Activated CD4-positive, alpha-beta T cell treated with anti-CD3 and anti-CD28 coated beads, Interleukin-2, Interleukin-4, amounts not matched to agents 100 ng/mL and 50 ng/mL, durations not matched to agents 16 hours and 8 hours (primary cell): ENCODE measurements around the gene UNKL.
"Not testable (repeated sequence)": the region's sequence is repeated elsewhere in the genome, so short reads cannot be mapped to it uniquely, and the experiment has no call there.

ENCODE experiments used
- DNase-seq: peaks from one replicate; pipeline ENCODE4 v3.0.0-alpha.2; 2020; ENCODE audit warnings: low spot score

Gene UNKL

DNA sequence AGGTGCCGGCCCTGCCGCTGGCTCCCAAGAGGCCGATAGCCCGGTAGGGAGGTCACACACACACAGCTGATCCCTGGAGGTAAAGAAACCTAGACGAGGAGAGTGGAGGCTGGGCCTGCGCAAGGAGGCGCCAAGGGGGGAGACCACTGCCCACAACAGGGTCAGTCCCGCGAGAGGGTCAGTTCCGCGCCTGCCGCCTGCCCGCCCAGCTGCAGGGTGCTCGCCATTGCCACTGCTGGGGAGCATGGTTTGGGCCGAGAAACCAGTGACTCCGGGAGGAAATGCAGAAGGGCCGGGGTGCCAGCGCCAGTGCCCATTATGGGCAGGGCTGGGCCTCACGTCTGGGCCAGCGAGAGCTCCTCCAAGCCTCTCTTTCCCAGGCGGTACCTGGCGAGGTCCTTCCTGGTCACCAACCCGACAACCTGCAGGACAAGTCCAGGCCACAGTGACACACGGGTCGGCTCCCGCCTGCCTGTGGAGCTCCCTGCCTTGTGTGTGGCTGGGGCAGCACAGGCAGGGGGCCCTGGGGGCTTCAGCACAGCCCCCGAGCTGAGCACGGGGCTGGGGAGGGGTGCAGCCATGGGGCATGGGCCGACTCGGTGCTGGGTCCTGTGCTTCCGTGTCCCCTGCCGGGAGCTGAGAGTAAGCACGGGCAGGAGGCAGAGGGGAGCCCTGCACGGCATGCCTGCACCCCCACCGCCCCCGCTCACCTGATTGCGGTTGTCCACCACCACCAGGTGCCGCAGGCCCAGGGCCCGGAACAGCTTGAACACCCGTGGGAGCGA, 32.0 kb upstream of the UNKL start:
- no peak for DNase-seq

DNA sequence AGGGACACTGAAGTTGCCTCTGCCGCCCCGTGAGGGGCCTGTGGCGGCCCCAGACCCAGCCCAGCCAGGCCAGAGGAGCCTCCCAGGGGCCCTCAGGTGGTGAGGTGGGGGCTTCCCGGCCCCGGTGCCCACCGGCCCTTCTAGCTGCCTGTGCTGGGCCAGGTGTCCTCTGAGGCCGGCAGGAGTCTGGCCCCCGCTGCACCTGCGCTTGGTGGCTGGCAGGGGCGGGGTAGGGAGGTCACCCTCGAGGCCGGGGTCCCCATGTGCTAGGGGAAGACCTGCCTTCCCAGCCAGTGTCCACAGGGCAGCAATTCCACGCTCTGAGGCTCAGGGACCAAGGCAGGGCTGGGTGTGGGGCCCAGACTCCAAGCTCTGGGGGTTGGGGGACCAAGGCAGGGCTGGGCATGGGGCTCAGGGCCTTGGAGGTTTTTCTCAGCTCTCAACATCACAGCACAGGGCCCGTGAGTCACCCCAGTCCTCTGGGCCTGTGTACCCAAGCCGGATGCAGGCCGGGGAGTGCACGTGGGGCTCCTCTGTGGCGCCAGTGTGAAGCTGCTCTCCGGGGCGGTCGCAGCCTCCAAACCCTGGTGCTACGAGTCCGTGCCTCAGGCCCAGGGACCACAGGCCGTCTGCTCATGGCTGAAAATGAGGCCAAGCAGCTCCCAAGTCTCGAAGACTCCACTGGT, 31.2 kb upstream of the UNKL start:
- DNase-seq = no peak

DNA sequence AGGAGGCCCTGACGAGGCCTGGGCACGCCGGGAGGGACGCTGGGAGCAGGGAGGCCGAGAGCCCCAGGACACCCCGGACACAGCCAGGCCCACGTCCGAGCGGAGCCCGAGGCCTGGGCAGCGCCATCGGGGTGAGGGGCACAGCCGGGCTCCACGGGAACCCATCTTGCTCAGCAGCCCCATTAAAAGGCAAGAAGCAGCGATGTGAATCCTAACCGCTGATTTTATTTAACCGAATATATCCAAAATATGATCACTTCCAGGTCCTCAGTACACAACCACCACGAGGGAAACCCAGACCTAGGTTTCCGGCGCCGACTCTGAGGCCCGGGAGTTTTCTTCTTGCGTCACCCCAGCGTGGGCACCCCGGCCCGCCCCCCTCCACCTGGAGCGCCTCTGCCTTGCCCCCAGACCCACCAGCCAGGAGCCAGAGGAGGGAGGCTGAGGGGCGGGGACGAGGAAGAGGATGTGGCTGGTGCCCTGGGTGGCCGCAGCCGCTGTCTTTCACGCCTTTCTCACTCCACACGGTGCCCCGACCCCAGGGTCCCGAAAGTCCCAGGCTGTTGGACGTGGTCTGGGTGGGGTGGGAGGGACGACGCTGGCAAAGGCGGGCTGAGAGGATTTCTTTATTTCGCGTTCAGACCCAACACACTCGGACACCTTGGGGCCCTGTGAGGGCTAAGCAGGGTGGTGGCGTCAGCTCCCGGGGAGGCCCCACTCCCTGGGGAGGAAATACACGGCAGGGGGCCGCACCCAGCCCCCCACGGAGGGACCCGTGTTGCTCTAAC, 30.4 kb upstream of the UNKL start:
- DNase-seq = no peak

DNA sequence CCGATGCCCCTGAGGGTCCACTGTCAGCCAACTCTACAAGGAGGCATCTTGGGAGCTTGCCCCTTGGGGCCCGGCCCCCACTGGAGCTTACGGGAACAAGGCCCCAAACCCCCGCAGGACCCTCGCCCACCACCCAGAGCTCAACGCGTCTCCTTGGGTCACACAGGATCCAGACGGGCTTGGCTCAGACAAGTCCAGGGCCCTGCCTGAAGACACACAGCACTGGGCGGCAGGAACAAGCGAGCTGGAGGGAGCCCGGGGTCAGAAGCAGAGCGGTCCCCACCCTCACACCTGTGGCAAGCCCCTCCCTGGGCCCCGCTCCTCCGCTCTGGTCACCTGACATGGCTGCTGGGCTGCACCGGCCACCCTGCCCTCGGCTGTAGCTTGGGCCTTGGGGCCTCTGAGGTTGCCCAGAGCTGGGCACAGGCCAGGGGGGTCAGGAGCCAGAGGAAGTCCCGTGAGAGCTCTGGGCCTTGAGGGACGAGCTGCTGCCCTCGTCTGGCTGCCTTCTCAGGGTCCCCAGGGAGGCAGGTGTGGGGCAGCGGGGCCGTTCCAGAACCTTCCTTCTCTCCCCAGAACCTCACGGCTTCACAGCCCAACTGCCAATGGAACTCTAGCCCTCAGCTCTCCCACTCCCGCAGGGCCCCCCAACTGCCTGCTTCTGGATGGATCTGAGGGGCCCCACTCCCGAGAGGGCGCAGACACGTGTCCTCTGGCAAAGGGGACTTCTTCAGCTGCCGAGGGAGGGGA, 29.7 kb upstream of the UNKL start, which contains the start of gene CCDC154:
Gene CCDC154, minus strand, starts transcription at position 577 of the 750 bp plus-strand sequence. Its CDS starts 234 bp downstream, at position 343.
- DNase-seq = no peak

DNA sequence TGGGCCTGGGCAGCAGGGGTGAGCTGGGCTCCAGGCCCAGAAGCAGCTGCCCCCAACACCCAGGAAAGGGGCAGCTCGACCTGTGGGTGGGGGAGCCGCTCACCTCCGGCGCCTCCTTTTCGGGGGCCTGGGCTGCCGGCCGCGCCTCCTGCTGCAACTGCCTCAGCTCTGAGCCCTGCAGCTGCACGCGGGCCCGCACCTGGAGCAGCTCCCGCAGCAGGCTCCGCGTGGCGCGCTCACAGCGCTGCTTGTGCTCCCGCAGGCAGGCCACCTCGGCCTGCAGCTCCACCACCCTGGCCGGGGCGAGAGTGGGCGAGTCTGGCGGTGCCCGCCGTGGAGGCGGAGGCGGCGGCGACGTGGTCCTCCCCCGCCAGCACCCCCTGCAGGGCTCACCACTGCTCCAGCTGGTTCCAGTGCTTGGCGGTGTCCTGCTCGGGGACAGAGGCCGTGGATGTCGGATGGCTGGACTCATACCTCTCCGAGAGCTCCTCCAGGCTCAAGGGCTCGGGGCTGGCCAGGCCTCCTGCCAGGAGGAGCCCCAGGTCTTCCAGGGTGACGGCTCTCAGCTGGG, 29.0 kb upstream of the UNKL start:
- no peak for DNase-seq

DNA sequence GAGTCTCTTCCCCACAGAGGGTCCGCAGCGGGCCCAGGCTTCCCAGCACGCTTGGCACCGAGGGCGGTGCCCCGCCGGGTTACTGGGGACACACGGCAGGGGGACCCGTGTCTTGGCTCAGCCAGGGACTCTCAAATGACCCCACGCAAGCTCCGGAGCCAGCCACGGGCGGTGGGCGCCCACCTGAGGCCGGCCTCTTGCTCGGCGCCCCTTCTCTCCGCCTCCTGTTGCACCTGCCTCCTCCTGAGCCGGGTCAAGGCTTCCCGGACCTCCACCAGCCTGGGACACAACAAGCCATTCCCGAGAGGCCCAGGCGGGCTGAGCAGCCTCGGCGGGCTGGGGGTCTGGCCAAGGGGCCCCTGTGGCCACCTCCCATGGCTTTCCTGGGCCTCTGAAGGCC, 28.2 kb upstream of the UNKL start:
- DNase-seq = no peak

DNA sequence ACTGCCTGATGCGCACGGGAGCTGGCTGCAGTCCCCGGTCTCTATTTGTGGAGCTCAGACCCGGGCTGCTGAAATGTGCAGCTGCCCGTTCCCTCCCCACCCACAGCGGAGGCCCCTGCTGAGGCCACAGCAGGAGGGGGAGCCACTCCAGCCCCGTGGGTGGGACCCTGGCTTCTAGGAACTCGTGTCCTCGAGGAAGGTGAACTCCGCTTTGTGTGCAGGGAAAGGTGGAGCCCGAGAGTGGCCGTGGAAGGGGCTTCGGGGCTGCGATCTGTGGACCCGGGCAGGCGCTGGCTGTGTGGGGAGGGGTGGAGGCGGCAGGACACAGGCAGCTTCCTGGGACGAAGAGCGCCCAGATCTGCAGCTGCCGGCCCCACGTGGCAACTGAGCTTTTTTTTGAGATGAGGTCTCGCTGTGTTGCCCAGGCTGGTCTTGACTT, 26.9 kb upstream of the UNKL start:
- DNase-seq = no peak

DNA sequence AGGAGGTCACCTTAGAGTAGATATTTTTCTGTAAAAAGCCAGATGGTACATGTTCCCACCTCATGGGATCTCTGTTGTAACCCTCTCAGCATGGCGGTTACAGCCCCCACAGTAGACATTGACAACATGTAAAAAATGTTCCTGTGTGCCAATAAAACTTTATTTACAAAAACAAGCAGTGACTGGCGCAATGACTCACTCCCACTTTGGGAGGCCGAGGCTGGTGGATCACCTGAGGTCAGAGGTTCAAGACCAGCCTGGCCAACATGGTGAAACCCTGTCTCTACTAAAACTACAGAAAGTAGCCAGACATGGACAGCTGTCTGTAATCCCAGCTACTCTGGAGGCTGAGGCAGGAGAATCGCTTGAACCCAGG, 25.2 kb upstream of the UNKL start:
- DNase-seq = not testable (repeated sequence)

DNA sequence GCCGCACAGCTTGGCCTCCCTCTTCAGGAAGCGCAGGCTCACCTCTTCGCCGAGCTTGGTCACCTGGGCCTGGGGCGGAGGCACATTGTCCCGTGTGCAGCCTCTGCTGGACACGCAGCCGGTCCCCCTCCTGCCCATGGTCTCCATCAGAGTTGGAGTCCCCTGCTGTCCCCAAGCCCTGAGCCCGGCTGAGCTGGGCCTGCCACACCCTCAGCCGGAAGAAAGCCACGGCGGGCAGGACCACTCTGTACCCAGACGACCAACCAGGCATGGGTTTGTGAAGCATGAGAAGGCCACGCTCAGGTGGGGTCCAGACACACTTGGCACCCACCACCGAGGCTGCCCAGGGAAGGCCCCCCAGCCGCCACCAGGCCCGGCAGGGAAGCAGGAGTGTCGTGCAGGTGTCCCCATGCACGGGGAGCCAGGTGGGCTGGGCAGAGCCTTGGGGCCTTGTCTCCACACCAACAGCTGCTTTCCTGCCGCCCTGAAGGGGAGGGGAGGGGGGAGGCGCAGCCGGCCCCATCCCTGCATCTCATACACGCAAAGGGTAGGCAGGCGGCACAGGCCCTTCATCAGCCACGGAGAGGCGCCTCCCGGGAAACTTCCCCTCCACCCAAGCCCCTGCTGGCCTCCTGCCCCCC, 24.7 kb upstream of the UNKL start:
- DNase-seq = no peak

DNA sequence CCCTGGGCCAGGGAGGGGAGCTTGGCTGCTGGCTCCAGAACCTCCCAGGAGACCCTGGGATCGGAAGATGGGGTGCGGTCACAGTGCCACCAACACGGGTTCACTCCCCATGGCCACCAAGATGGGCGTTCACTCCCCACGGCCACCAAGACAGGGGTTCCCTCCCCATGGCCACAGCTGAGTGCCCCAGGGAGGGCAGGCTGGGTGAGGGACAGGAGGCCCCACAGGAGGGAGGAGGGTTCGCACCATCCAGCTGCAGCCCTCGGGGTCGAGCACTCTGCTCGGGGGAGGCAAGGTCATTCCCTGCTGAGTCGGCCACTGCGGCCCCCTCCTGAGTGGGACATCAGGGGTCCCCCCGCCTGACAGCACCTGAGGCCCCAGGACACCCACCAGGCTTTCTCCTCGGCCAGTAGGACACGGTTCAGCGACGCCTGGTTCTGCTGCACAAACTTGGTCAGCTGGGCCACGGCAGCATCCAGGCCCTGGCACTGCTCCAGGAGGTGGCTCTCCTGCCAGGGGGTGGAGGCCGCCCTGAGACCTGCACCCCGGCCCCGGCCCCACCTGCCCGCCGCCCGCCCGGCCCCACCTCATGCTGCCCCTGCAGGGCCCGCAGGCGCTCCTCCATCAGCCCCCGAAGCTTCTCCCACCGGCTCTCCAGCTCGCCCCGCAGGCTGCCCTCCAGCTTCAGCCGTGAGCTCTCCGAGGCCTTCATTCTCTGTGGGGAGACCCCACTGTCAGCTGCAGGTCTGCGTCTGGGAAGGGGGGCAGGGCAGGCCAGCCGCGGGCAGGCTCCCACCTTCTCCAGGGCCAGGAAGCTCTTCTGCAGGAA, 23.9 kb upstream of the UNKL start:
- no peak for DNase-seq

DNA sequence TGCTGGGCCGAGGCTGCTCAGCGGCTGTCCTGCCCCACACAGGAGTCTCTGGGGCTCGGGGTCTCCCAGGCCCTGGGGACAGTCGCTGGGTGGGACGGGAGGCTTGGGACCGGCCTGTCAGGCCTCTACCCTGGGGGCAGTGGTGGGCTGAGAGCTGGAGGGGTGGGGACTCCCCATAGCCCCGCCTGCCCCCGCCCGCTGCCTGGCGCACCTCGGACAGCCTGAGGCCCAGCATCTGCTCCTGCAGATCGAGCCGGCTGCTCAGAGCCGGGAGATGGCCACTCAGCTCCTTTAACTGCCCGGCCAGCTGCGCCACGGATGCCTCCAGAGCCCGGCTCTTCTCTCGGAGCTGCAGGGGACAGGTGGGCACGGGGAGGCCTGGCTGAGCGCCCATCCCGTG, 23.1 kb upstream of the UNKL start:
- no peak for DNase-seq

DNA sequence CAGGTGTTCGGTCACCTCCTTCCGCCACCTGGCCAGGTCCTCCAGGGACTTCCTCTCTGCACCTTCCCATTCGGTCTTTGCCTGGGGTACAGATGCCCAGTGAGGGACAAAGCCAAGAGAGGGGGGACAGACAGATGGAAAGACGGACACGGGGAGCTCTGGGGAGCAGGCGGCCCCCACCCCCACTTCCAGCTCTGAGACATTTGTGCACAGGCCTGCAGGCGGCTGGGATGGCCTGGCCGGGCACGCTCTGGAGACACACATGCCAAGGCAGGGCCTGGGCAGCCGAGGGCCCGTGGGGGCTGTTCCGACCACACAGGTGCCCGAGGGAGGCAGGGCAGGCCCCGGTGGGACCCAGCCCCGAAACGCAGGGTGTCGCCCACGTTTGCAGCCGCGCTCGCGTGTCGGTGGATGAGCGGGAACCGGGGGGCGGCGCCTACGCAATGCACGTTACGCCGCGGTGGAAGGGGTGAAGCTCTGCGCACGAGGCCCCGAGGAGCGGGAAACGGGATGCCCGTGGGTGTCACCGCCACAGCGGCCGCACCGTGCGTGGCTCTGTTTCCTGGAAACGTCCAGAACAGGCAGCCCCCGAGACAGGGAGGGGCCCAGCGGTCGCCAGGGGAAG, 22.3 kb upstream of the UNKL start:
- no peak for DNase-seq

DNA sequence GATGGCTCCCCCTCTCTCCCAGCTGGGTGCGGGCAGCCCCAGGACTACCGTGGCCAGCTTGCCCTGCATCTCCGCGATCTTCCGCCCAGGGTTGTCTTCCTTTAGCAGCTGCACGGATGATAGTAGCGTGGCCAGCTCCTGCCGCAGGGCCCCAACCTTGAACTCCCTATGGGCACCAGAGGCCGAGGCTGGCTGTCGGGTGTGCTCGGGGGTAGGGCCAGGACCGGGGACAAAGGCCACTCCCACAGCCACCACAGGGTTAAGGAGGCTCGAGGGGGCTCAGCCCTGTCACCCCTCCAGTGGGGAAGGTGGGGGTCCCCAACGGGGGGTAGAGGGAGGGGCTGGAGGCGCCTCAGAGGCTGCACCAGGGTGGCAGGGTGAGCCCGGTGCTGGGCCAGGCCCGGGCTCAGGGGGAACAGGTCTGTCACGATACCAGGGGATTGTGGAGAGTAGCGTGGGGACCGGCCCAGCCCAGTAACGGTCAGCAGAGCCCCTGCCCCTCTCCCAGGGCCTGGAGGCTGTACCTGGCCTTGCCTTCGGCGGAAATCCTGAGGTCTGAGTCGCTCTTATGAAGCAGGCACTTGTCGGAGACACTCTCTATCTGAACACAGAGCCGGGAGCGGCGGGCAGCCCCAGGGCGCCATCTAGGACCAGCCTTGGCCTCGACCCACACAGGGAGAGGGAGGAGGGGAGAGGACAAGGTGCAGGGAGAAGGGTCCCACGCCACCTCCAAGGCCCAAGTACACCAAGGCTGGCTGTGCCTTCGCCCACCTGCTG, 21.6 kb upstream of the UNKL start:
- no peak for DNase-seq

DNA sequence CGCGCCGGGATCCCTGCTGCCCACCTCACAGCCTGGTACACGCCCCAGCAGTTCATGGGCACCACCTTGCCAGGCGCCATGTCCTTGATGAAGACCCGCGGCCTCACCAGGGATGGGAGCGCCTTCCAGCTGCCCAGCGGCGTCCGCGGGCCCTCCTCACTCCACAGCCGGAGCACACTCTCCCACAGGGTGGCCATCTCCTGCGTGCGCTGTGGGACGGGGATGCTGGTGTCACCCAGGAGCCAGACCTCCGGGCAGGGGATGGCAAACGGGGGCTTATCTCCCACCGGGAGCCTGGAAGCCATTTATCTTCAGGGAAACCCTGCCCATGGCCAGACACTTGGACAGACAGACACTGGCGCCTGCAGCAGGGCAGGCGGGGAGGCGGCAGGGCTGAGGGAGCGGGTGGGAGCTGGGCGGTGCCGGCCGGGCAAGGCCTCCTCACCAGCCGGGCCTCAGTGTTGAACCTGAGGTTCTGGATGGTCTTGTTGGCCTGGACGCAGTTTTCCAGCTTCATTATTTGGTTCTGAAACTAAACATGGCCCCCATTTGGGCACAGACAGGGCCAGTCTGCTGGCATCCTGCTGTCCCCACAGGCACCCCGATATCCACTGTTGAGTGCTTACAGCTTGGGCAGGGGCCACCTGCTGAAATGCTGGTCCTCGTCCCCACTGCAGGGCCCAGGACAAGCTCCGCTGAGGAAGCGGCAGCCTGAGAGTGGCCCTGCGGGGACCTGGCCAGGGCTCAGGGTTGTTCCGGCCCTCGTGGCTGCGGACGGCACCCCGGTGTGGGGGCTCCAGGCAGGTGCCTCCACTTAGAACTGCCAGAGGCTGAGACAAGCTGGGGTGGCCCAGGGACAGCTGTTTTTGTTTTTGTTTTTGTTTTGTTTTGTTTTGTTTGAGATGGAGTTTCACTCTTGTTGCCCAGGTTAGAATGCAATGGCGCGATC, 20.4 kb upstream of the UNKL start:
- DNase-seq = no peak

DNA sequence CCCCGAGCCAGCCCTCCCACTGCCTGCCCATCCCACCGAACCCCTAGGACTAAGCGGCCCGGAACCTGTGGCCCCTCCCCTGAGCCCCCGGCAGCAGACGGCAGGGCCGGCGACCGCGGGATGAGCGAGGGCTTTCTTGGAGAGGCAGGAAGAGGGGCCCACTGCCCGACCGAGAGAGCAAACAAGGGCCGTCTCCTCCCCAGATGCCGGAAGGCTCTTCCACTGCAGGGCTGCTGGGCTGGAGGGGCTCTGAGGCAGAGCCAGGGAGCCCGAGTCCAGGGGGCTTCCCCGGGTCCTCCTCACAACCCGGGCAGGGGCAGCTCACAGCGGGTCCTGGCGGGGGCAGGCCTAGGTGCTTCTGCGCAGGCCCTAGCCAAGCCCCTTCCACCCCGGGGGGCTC, 19.3 kb upstream of the UNKL start:
- no peak for DNase-seq

DNA sequence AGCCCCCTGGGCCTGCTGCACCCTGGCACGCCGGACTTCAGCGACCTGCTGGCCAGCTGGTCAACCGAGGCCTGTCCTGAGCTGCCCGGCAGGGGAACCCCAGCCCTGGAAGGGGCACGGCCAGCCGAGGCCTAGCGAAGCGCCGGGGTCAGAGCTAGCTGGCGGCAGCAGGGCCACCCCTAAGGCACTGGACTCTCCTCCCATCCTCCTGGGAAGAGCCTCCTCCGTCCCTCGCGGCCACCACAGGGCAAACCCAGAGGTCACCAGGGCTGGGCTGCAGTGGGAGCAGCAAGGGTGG, 18.7 kb upstream of the UNKL start:
- DNase-seq = no peak

DNA sequence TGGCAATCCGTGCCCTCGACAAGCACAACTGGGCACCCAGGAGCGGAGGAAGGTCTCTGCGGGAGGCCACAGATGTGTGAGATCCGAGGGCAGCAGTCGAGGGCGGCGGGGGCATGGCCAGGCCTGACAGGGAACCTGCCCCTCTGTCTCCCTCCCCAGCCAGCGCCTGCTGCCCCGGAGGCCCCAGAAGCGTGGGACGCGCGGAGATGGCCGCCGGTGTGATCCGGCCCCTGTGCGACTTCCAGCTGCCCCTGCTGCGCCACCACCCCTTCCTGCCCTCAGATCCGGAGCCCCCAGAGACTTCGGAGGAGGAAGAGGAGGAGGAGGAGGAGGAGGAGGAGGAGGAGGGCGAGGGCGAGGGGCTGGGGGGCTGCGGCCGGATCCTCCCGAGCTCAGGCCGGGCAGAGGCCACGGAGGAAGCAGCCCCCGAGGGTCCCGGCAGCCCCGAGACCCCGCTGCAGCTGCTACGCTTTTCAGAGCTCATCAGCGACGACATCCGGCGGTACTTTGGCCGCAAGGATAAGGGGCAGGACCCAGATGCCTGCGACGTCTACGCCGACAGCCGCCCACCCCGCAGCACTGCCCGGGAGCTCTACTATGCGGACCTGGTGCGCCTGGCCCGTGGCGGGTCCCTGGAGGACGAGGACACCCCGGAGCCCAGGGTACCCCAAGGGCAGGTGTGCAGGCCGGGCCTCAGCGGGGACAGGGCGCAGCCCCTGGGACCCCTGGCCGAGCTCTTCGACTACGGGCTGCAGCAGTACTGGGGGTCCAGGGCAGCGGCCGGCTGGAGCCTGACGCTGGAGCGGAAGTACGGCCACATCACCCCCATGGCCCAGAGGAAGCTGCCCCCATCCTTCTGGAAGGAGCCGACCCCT, 18.1 kb upstream of the UNKL start:
- no peak for DNase-seq
